ENCODE measurements around the gene ECE1. TPM values are rescaled to one million over a fixed set of nuclear protein-coding genes. Genes with fewer than 3 reads are reported as not detected.
A peak's percentile ranks its signal among the peaks of the same experiment; 100 is the strongest.

The ECE1 gene
- total and polyA plus RNA-seq, 2 of the 8 experiments (the other 6 are each of a cell fraction or from before 2014, with no cell fraction given), result 21.4 to 36.8 TPM

GRCh38 chr1:21270086-21270689 lies 20.1 kb downstream of the ECE1 start (continued):
- TF ChIP-seq MAX (IDR thresholded peaks at IDR 0.05) (peak; percentile 41; the same call in 1 of the 2 replicates), RBBP5 (IDR thresholded peaks at IDR 0.05; ENCODE audit: borderline replicate concordance, low read depth, low read length) (no peak)
